Measurements from ENCODE around the gene PFKM. TPM values are rescaled to one million over a fixed set of nuclear protein-coding genes. Genes with fewer than 3 reads are reported as not detected.

The PFKM gene
- total RNA-seq, 1 donor from 2014 or later: 33.9 TPM

DNA sequence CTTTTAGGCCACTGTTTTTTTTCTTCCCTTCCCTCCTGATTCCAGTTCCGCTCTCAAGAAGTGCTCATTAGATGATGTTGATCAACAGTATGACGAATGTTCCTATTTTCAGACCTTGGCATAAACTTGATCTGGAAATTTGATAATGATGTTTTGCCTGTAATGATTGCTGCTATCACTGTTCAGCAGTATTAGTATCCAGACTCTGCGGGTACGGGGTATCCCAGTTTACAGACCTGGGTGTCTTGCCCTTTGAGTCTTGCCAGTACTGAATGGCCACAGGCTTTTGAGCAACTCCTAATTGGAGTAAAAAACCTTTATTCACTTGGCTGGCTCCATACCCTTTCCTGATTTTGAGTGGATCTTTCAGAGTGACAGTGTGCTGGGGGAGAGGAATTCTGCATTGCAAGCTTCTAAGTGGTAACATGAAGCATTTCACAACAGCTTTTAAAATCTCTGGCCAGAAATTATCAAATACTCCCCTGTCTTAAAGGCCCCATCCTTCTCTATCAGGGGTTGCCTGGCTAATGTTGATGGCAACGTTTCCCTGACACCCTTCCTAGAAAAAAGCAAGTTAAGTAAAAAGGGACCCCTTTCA, 44.1 kb downstream of the PFKM start:
- DNase-seq (ENCODE audit: low read depth): no peak
- no peak overlapping the region for H3K4me3 ChIP-seq (ENCODE audit: low read depth, low read length)
- TF ChIP-seq, protein P1, sequence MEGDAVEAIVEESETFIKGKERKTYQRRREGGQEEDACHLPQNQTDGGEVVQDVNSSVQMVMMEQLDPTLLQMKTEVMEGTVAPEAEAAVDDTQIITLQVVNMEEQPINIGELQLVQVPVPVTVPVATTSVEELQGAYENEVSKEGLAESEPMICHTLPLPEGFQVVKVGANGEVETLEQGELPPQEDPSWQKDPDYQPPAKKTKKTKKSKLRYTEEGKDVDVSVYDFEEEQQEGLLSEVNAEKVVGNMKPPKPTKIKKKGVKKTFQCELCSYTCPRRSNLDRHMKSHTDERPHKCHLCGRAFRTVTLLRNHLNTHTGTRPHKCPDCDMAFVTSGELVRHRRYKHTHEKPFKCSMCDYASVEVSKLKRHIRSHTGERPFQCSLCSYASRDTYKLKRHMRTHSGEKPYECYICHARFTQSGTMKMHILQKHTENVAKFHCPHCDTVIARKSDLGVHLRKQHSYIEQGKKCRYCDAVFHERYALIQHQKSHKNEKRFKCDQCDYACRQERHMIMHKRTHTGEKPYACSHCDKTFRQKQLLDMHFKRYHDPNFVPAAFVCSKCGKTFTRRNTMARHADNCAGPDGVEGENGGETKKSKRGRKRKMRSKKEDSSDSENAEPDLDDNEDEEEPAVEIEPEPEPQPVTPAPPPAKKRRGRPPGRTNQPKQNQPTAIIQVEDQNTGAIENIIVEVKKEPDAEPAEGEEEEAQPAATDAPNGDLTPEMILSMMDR (IDR thresholded peaks at IDR 0.05; ENCODE audit: insufficient read depth, low read length, poor library complexity, severe bottlenecking): no peak
- H3K36me3 ChIP-seq (ENCODE audit: control insufficient read depth, insufficient read depth, low read length): no peaks in the 10 kb centered on the region
- H3K27me3 ChIP-seq (ENCODE audit: control insufficient read depth, insufficient read depth, low read length): peaks cover 2% of the 10 kb centered on the region

DNA sequence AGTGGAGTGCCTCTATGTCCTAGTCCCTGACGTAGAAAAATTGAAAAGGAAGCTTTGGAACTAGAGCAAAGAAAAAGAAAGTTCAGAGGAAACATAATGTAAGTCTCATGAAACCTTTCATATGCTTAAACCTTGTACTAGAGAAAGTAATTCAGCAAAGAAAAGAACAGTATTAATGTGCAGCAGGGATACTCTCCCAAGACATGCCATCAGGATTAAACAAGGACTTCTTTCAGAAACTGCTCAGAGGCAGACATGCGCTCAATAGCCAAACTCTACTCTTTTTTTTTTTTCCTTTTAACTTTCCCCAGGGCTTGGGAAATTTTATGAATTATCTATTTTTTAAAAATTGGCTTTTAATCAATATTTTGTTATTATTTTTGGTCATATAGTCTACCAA, 45.3 kb downstream of the PFKM start:
- TF ChIP-seq, protein P1 (IDR thresholded peaks at IDR 0.05; ENCODE audit: insufficient read depth, low read length, poor library complexity, severe bottlenecking): no peak
- H3K27me3 ChIP-seq (ENCODE audit: control insufficient read depth, insufficient read depth, low read length): peaks cover 2% of the 10 kb centered on the region
- H3K36me3 ChIP-seq (ENCODE audit: control insufficient read depth, insufficient read depth, low read length): no peaks in the 10 kb centered on the region
- no peak overlapping the region for H3K4me3 ChIP-seq (ENCODE audit: low read depth, low read length)
- no peak for DNase-seq (ENCODE audit: low read depth)

DNA sequence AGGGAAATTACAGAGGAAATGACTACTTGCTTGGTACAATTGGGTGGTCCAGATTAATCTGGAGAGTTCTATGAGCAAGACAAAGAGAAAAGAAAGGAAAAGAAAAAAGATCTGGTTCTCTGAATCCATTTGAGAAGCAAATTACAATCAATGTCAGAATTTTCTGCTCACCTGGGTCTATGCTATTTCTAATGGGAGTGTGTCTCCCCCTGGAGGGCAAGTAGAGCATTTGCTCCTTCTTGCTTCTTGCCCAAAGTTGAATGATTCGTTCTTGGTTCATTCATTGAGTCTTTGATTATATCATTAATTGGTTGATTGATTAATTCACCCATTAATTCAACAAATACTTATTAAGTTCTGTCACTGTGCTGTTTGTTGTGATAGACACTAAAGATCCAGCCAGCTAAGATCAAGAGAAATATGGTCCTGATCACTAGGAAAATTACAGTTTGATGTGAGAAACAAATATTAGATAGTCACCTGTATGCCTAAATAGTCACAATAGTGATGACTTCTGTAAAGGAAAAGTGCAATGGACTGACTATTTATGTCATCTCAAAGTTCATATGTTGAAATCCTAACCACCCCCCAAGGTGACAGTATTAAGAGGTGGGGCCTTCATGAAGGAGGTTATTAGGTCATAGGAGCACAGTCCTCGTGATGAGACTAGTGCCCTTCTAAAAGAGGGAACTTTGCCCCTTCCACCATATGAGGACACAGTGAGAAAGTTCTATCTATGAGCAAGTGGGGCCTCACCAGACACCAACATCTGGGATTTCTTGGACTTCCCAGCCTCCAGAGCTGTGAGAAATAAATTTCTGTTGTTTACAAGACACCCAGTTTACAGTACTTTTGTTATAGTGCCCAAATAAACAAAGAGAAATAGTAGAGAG, 46.2 kb downstream of the PFKM start:
- TF ChIP-seq, protein P1 (IDR thresholded peaks at IDR 0.05; ENCODE audit: insufficient read depth, low read length, poor library complexity, severe bottlenecking): peak; percentile 92
- Histone ChIP-seq H3K4me3 (ENCODE audit: low read depth, low read length) (no peak overlapping the region), H3K27me3 (ENCODE audit: control insufficient read depth, insufficient read depth, low read length) (peaks cover 2% of the 10 kb centered on the region), H3K36me3 (ENCODE audit: control insufficient read depth, insufficient read depth, low read length) (no peaks in the 10 kb centered on the region)
- DNase-seq (ENCODE audit: low read depth): no peak

DNA sequence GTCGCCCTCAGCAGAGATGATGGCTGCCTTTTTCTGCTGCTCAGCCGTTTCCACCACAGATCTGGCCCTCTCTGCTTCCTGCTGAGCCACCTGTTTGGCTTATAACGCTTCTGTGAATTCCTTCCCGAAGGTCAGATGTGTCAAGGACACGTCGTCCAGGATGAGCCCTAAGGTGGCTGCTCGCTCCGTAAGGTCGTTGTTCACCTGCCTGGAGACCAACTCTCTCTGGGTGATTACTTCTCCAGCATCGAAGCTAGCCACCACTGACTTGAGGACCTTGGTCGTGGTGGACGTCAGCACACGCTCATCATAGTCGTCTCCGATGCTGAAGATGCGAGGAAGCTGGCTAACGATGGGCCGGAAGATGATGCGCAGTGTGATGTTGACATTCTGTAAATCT, 49.8 kb downstream of the PFKM start:
- TF ChIP-seq, protein P1 (IDR thresholded peaks at IDR 0.05; ENCODE audit: insufficient read depth, low read length, poor library complexity, severe bottlenecking): no peak
- peaks cover 2% of the 10 kb centered on the region for H3K27me3 ChIP-seq (ENCODE audit: control insufficient read depth, insufficient read depth, low read length)
- H3K4me3 ChIP-seq (ENCODE audit: low read depth, low read length): no peak overlapping the region
- no peak for DNase-seq (ENCODE audit: low read depth)
- no peaks in the 10 kb centered on the region for H3K36me3 ChIP-seq (ENCODE audit: control insufficient read depth, insufficient read depth, low read length)

DNA sequence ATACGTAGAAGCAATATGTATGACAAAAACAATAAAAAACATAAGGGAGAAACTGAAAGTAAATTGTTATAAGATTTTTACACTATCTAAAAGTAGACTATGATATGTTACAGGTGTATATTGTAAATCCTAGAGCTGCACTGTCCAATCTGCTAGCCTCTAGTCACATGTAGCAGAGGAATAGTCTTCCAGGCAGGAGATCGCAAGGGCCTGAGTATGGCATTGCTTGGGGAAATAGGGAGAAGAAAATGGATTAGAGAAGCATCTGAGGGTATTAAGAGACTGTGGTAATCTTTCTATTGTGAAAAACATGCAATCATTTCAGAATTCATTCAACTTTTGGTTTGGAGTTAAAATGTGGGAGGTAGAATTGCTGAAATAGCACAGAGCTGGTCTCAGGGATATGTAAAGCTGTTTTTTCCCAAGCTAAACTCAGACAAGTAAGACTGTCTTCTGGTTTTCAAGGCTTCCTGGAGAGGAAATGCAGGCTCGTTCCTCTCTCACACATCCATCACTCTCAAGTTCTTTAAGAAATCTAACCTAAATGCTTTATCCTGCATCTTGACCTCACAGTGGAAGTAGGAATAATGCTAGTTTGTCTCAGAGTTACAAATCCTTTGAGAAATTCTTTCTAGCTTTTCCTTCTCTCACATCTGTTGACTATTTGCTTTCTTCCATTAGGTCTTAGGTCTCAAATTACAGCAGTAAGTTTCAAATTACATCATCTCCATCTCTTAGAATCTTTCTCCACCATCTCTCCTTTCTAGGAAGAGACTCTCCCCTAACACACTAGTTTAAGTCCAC, 56.7 kb downstream of the PFKM start:
- Histone ChIP-seq H3K36me3 (ENCODE audit: control insufficient read depth, insufficient read depth, low read length) (no peaks in the 10 kb centered on the region), H3K27me3 (ENCODE audit: control insufficient read depth, insufficient read depth, low read length) (peaks cover 8% of the 10 kb centered on the region), H3K4me3 (ENCODE audit: low read depth, low read length) (no peak overlapping the region)
- no peak for DNase-seq (ENCODE audit: low read depth)
- TF ChIP-seq, protein P1 (IDR thresholded peaks at IDR 0.05; ENCODE audit: insufficient read depth, low read length, poor library complexity, severe bottlenecking): no peak
